OCI-M1 (cell line): Measurements from ENCODE around the gene ARPC1B.
"Not testable (repeated sequence)": the region's sequence is repeated elsewhere in the genome, so short reads cannot be mapped to it uniquely, and the experiment has no call there.

Experiments
- DNase-seq: peaks from one replicate; lab custom pipeline; 2025; lab: John Stamatoyannopoulos, UW

The ARPC1B gene

GRCh38 chr7:99409806-99410205 lies 35.3 kb downstream of the ARPC1B start:
- DNase-seq = peak; percentile 50

DNA sequence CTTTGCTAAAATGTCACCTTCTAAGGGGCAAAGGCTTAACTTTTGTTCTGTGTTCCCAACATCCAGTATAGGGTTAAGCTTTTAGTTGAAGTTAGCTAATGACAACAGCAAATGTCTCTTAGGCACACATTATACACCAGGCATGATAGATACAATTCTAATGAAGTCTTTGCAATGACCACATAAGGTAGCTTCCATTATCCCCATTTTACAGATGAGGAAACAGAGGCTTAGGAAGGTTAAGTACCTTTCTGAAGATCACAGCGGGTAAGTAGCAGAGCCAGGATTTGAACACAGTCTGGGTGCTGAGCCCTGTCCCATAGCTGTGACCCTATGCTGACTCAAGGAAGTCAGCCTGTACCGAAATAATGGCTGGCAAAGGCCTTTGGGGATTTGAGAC lies 36.1 kb downstream of the ARPC1B start:
- DNase-seq = no peak

GRCh38 chr7:99415513-99416127 lies 41.1 kb downstream of the ARPC1B start:
- DNase-seq = peak; percentile 66

DNA sequence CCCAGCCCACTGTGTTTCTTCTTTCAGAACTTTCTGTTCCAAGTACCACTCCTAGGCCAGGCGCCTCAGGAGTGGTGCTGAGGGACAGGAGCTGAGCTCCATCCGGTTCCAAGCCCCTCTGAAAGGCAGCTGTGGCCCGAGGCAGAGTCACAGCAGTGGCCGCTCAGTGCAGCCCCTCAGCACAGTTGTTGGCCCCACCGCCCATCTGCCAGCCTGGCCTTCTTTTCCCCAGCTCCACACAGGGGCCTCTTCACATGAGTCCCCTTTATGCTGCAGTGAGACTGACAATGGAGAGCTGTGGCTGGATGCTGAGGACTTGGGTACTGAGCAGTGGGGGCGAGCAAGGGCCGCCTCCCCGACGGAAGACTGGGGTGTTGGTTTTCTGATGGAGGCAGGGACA lies 43.7 kb downstream of the ARPC1B start:
- no peak for DNase-seq

- DNase-seq = no peak
Measured at GRCh38 chr7:99419323-99420021, 44.9 kb downstream of the ARPC1B start.

DNA sequence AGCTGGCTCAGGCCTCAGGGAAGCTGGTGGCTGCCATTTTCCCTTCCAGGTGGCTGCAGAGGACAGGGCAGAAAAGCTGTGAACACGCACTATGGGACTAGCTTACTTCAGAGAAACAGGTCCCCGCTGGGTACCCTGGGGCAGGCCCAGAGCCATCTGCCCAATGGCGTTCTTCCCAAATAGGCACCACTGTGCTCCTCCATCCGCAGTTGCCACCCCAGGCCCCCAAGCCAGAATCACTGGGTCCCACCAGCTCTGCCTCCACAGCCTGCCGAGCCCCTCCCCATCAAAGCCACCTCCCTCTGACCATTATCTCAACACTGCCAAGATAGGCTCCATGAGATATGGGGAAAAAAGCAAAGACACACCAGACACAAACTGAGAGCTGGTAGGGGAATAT lies 45.7 kb downstream of the ARPC1B start:
- DNase-seq = no peak

GRCh38 chr7:99420986-99421385 lies 46.5 kb downstream of the ARPC1B start:
- no peak for DNase-seq

DNA sequence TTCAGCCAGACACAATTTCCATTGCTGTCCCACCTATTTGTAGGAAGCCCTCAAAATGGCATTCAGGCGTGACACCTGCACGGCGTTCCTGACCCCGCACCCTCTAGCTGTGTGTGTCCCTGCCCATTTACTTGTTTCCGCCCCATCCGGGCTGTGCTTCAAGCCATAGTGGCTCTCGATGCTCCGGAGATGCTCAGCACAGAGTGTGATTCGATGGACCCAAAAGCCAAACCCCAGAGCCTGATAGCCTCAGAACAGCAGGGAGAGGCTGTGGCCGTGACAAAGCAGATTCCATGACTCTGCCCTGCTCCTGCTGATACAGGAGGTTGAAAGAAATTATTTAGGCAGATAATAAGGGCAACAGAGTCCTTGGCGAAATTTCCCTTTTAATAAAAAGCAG lies 47.7 kb downstream of the ARPC1B start:
- DNase-seq = no peak

DNA sequence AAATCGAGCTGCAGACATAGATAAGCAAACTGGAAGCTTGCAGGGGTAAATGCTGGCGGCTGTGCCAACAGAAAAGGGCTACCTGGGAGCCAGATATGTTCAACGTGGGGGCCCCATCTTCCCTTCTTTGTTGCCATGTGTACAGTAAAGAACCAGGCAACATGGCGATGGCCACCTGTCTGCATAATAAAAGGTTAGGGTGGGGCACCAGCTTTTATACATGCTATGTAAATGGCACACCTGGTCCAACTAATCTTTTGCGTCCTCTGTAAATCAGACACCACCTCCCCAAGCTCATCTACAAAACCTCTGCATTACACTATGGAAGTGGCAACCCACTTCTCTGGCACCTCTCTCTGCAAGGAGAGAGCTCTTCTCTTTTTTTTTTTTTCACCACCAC lies 48.1 kb downstream of the ARPC1B start:
- no peak for DNase-seq

DNA sequence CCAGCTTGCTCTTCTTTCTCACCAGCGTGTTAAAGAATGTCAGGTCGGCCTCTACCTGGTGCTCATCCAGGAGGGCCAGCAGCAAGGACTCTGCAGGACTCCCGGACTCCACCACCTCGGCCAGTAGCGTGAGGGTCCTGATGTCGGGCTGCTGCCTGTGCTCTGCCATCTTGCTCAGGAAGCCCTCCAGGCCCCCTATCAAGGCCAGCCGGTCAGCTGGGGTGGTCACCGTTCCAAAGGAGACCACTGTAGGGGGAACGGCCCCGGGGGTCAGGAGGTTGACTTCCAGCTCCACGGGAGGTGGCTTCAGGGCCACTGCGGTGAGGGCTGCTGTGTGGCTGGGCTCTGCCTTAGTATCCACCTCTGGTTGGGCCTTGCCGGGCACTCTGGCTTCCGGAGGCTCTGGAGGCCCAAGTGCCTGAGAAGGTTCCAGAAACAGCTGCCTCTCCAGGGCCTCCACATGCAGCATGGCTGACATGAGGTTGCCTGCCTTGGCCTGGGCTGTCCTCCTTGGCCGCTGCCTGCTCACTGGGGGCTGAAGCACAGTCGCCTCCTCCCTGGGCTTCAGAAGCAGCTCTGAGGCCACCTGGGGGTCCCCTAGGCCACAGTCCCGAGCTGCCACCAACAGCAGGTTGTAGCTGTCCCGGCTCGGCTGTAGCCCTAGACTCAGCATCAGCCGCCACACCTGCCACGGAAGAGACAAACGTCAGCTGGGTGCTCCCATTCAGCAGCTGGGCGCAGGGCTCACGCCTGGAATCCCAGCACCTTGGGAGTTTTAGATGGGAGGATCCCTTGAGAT lies 50.6 kb downstream of the ARPC1B start:
- DNase-seq = no peak

DNA sequence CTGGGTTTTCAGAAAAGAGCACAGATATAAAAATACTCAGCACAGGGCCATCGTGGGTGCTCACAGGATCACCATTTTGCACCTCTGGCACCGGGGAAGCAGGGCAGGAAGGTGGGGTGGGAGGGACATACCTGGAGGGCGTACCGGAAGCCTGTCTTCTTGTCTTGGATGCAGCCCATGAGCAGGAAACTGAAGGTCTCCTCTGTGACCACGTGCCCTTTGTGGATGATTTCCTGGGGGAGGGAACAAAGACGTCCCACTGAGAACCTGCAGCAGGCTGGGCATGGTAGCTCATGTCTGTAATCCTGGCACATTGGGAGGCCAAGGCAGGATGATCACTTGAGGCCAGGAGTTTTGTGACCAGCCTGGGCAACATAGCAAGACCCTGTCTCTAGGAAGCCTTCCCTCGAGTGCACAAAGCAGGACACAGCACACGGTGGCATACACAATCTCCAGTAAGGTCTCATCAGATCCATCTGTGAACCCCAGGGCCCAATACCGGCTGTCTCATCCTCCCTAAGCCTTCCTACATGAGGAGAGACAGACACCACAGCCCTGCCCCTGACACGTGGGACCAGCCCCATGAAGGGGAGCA lies 54.5 kb downstream of the ARPC1B start:
- no peak for DNase-seq

- DNase-seq = no peak
Measured at GRCh38 chr7:99429756-99430155, 55.2 kb downstream of the ARPC1B start.

- DNase-seq = not testable (repeated sequence)
Measured at GRCh38 chr7:99431756-99432540, 57.4 kb downstream of the ARPC1B start.

DNA sequence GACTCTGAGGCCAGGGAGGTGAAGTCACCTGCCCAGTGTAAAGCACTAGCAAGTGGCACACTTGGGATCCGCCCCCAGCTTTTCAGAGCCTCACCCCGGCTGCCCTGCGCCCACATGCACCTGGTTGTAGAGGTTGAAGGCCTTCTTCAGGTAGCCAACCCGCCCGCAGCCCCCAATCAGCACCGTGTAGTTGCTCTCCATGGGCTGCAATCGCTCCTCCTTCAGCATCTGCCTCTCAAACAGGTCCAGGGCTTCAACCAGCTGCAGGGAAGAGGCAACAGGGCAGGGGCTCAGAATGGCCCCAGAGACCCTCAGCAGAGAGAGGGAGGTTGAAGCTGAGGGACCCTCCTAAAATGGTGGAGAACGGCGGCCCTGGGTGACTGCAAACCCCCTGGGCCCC lies 58.6 kb downstream of the ARPC1B start:
- no peak for DNase-seq

DNA sequence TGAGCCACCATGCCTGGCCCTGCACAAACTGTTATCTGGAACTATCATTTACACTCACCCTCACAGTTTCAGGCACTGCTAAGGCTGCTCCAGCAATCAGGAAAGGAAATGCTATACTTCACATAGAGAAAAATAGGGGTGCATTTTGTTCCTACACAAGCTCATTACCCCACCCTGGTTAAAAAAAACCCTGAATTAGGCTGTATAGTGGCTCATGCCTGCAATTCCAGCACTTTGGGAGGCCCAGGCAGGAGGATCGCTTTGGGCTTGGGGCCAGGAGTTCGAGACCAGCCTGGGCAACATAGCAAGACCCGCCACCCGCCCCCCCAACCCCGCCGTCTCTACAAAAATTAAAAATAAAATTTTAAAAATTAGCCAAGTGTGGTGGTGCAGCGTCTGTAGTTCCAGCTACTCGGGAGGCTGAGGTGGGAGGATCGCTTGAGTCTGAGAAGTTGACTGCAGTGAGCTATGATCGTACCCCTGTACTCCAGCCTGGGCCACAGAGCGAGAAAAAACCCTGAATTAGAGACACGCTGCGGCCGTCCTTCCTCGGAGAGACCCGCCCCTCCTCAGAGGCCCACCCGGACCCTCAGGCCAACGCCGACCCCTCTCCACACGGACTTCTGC lies 63.5 kb downstream of the ARPC1B start:
- DNase-seq = peak; percentile 61

DNA sequence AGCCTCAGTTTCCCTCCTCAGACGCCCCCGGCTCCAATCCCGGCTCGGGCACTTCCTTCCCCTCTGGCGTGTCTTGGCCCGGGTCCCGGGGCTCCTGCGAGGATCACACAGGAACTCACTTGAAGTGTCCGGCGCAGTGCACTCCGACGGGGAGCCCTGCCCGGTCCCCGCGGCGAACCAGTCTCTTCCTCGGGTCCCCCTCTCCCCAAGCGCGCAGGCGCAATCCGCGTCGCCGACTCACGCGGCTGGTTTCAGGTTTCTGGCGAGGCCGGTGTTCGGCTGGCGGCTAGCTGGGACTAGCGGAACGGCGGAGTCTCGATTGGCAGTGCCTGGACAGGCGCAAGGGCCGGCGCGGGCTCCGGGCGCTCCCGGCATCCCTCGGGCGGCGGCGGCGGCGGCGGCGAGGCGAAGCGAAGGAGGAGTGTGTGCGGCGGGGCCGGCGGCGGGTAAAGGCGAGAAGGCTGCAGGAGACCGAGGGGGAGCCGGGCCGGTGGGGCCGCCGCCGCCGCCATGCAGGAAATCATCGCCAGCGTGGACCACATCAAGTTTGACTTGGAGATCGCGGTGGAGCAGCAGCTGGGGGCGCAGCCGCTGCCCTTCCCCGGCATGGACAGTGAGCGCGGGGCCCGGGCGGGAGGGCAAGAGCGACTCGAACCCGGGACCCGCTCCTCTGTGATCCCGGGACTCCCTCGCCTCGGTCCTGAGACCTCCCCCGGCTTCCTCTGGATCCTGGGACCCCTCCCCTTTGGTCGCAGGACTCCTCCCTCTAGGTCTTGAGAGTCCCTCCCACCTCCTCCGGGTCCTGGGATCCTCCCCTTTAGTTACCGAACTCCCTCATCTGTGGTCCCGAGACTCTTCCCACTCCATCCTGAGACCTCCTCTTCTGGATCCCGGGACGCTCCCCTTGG lies 64.3 kb downstream of the ARPC1B start, which contains the start of the genes CPSF4 and PTCD1:
Gene CPSF4 (plus strand): TSS at position 371 of the 908 bp plus-strand sequence. CDS start 140 bp downstream, at position 511.
Gene PTCD1 (minus strand): TSS at position 226 of the 908 bp plus-strand sequence. CDS start 3,556 bp downstream, outside the sequence.
- DNase-seq = peak; percentile 99

DNA sequence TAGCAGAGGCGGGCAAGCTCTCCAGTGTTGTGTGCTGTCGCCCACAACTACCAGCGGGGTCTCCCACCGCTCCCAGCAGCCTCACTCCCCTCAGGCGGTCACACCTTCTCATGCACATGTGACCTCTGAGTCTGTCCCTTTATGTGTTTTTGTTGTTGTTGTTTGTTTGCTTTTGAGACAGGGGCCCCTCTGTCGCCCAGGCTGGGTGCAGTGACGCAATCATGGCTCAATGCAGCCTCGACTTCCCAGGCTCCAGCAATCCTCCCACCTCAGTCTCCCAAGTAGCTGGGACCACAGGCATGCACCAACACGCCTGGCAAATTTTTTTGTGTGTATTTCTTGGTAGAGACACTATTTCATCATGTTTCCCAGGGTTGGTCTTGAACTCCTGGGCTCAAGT lies 65.7 kb downstream of the ARPC1B start:
- DNase-seq = no peak
